Measurements from ENCODE around the gene PGAP3.

The PGAP3 gene

GRCh38 chr17:39697961-39698360, 10.1 kb upstream of the PGAP3 start:
- DNase-seq (ENCODE audit: low spot score): no peak

- DNase-seq (ENCODE audit: low spot score): no peak
Observed at GRCh38 chr17:39696731-39697130, 8.9 kb upstream of the PGAP3 start.

GRCh38 chr17:39695089-39695474, 7.2 kb upstream of the PGAP3 start:
- no peak for DNase-seq (ENCODE audit: low spot score)

- no peak for DNase-seq (ENCODE audit: low spot score)
Observed at GRCh38 chr17:39694593-39694992, 6.7 kb upstream of the PGAP3 start.

GRCh38 chr17:39688945-39689344, 1.1 kb upstream of the PGAP3 start:
- DNase-seq (ENCODE audit: low spot score): no peak

- DNase-seq (ENCODE audit: low spot score): no peak
Observed at GRCh38 chr17:39688475-39688835, 598 bp upstream of the PGAP3 start.

GRCh38 chr17:39687101-39687545, 734 bp downstream of the PGAP3 start:
- no peak for DNase-seq (ENCODE audit: low spot score)

- DNase-seq (ENCODE audit: low spot score): no peak
Observed at GRCh38 chr17:39684369-39685192, 3.3 kb downstream of the PGAP3 start.

- DNase-seq (ENCODE audit: low spot score): no peak
Observed at GRCh38 chr17:39683295-39683939, 4.4 kb downstream of the PGAP3 start.

GRCh38 chr17:39679521-39680192, 8.2 kb downstream of the PGAP3 start:
- DNase-seq (ENCODE audit: low spot score): no peak

- DNase-seq (ENCODE audit: low spot score): no peak
Observed at GRCh38 chr17:39678340-39679116, 9.3 kb downstream of the PGAP3 start.

GRCh38 chr17:39677542-39678339, 10.1 kb downstream of the PGAP3 start:
- DNase-seq (ENCODE audit: low spot score): no peak

GRCh38 chr17:39677072-39677471, 10.8 kb downstream of the PGAP3 start:
- DNase-seq (ENCODE audit: low spot score): no peak

GRCh38 chr17:39676198-39676819, 11.5 kb downstream of the PGAP3 start:
- DNase-seq (ENCODE audit: low spot score): peak; percentile 50

- no peak for DNase-seq (ENCODE audit: low spot score)
Observed at GRCh38 chr17:39675390-39676082, 12.3 kb downstream of the PGAP3 start.

- no peak for DNase-seq (ENCODE audit: low spot score)
Observed at GRCh38 chr17:39674702-39675389, 13.0 kb downstream of the PGAP3 start.

- DNase-seq (ENCODE audit: low spot score): no peak
Observed at GRCh38 chr17:39674179-39674578, 13.7 kb downstream of the PGAP3 start.

- no peak for DNase-seq (ENCODE audit: low spot score)
Observed at GRCh38 chr17:39673335-39674081, 14.3 kb downstream of the PGAP3 start.

All from activated CD4-positive, alpha-beta T cell treated with anti-CD3 and anti-CD28 coated beads, Interleukin-2, Interleukin-4, amounts not matched to agents 100 ng/mL and 50 ng/mL, durations not matched to agents 16 hours and 8 hours (primary cell).